ENCODE data around the gene OPN4.

The OPN4 gene

DNA sequence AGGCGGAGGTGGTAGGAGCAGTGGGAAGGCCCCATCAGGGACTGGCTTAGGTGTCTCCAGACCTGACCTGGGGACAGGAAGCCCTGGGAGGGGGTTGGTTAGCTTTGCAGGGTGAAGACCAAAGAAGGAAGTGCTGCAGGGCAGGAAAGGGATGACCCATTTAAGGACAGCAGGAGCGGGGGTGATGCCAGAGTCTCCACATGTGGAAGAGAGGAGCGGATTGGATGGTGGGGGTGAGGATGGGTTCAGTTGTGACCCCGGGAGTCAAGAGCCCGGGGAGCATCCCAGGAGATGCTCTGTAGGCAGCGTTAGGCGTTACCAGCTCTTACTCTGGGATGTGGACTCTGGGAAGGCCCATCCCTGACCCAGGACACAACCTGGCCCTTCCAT lies 10.9 kb downstream of the OPN4 start:
- H3K9ac ChIP-seq, result no peak overlapping the region
- H3K27ac ChIP-seq, result no peak overlapping the region
- H3K4me2 ChIP-seq, result peak overlapping the region in 4 of 11 experiments; percentile 4 to 34 (median 12); a peak in 3 of 22 replicates
- H3K4me1 ChIP-seq, result peaks cover 10 to 67% (median 51%) of the 10 kb centered on the region in 10 experiments; a peak in 19 of 20 replicates
- H3K36me3 ChIP-seq, result no peaks in the 10 kb centered on the region
- peaks cover 0 to 18% (median 0%) of the 10 kb centered on the region in 11 experiments; a peak in 5 of 22 replicates for H4K20me1 ChIP-seq
- no peak for TF ChIP-seq Cebpa-rat (IDR thresholded peaks at IDR 0.05)
- no peak overlapping the region for H3K4me3 ChIP-seq
- no peaks in the 10 kb centered on the region for H3K27me3 ChIP-seq
- no peaks in the 10 kb centered on the region for H3K9me3 ChIP-seq (replicated peaks in 1 of 11)

DNA sequence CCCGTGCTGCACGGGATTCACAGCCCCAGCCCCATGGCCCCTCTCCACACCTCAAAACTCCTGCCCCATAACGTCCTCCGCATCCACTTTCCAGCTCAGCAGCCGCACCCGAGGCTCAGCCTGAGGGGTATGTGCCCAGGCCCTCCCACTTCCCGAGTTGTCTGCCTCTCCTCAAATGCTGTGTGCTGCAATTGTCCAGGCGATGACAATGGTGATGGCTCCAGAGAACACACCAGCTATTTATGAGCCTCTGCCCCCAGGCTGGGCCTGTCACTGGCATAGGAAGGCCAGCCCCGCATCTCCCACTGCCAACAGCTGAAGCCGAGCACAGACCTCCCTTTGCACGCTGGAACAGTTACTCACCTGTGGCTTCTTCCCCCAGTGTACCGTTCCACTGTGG lies 11.5 kb downstream of the OPN4 start:
- no peak overlapping the region for H3K27ac ChIP-seq
- peak overlapping the region in 4 of 11 experiments; percentile 89 to 93 (median 92); a peak in 4 of 22 replicates for H3K4me2 ChIP-seq
- H3K4me1 ChIP-seq, result peaks cover 10 to 74% (median 57%) of the 10 kb centered on the region in 10 experiments; a peak in 19 of 20 replicates
- H3K9ac ChIP-seq, result no peak overlapping the region
- H3K36me3 ChIP-seq, result no peaks in the 10 kb centered on the region
- peaks cover 0 to 24% (median 0%) of the 10 kb centered on the region in 11 experiments; a peak in 5 of 22 replicates for H4K20me1 ChIP-seq
- H3K9me3 ChIP-seq (replicated peaks in 1 of 11), result no peaks in the 10 kb centered on the region
- no peak overlapping the region for H3K4me3 ChIP-seq
- TF ChIP-seq Cebpa-rat (IDR thresholded peaks at IDR 0.05), result no peak
- no peaks in the 10 kb centered on the region for H3K27me3 ChIP-seq

DNA sequence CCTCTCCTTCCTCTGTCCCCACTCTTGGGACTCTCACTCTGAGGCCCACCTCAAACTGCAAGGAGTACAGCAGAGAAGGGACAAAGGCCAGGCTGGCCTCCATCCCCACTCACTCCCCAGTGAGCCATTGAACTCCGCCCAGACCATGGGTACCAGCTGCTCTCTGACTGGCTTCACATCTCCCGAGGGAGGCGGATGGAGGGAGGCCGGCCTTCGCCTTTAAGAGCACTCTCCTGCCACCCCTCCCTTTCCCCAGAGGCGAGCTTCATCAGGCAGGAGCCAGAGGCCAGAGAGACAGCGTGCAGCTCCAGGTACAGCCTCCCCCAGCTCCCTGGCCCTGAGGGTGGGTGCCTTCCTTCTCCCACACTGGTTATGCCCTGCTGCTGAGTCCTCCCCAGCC lies 12.2 kb downstream of the OPN4 start:
- no peak overlapping the region for H3K27ac ChIP-seq
- no peaks in the 10 kb centered on the region for H3K9me3 ChIP-seq (replicated peaks in 1 of 11)
- H3K4me3 ChIP-seq, result no peak overlapping the region
- H3K4me2 ChIP-seq, result peak overlapping the region in 8 of 11 experiments; percentile 4 to 93 (median 84); a peak in 12 of 22 replicates
- H3K27me3 ChIP-seq, result no peaks in the 10 kb centered on the region
- peaks cover 0 to 31% (median 0%) of the 10 kb centered on the region in 11 experiments; a peak in 5 of 22 replicates for H4K20me1 ChIP-seq
- peaks cover 10 to 80% (median 64%) of the 10 kb centered on the region in 10 experiments; a peak in 19 of 20 replicates for H3K4me1 ChIP-seq
- no peaks in the 10 kb centered on the region for H3K36me3 ChIP-seq
- H3K9ac ChIP-seq, result no peak overlapping the region
- TF ChIP-seq Cebpa-rat (IDR thresholded peaks at IDR 0.05), result no peak

DNA sequence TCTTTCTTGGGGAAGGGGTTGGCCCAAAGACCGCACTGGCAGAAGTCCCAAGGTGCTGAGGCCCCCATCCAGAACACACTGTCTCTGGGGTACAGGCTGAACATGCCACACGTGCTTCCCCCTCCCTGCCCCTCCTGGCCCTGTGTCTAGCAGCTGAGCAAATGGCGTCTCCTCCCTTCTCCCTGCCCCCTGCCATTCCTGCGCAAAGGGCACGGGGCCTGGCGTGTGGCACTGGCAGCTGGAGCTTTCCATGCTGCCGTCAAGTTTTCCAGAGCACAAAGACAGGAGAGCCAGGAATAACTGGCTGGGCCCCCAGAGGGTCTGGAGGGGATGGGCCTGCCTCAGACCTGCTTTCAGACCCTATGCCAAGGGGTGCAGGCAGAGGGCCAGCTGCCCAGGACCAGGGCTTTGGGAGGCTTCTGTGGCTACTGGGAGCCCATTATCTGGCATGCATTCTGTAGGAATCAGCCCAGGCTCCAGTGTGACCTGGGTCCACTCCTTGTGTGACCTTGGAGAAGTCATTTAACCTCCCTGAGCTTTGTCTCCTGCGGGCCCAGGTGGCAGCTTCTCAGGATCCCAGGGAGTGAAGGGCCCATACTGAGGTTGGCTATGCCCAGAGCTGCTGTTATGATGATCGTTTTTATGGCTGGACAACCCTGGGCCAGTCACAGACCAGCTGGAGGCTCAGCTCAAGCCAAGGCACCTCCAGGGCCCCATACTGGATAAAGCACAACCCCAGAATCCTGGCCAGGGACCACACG lies 13.3 kb downstream of the OPN4 start:
- Histone ChIP-seq H3K9me3 (replicated peaks in 1 of 11) (no peaks in the 10 kb centered on the region), H3K27ac (no peak overlapping the region), H4K20me1 (peaks cover 0 to 34% (median 0%) of the 10 kb centered on the region in 11 experiments; a peak in 5 of 22 replicates), H3K4me1 (peaks cover 13 to 82% (median 74%) of the 10 kb centered on the region in 10 experiments; a peak in 19 of 20 replicates), H3K36me3 (no peaks in the 10 kb centered on the region), H3K4me3 (no peak overlapping the region), H3K9ac (no peak overlapping the region), H3K27me3 (peaks cover 0 to 3% (median 0%) of the 10 kb centered on the region in 11 experiments; a peak in 1 of 22 replicates), H3K4me2 (peak overlapping the region; percentile 42 to 93 (median 77); a peak in 20 of 22 replicates)
- no peak for TF ChIP-seq Cebpa-rat (IDR thresholded peaks at IDR 0.05)

DNA sequence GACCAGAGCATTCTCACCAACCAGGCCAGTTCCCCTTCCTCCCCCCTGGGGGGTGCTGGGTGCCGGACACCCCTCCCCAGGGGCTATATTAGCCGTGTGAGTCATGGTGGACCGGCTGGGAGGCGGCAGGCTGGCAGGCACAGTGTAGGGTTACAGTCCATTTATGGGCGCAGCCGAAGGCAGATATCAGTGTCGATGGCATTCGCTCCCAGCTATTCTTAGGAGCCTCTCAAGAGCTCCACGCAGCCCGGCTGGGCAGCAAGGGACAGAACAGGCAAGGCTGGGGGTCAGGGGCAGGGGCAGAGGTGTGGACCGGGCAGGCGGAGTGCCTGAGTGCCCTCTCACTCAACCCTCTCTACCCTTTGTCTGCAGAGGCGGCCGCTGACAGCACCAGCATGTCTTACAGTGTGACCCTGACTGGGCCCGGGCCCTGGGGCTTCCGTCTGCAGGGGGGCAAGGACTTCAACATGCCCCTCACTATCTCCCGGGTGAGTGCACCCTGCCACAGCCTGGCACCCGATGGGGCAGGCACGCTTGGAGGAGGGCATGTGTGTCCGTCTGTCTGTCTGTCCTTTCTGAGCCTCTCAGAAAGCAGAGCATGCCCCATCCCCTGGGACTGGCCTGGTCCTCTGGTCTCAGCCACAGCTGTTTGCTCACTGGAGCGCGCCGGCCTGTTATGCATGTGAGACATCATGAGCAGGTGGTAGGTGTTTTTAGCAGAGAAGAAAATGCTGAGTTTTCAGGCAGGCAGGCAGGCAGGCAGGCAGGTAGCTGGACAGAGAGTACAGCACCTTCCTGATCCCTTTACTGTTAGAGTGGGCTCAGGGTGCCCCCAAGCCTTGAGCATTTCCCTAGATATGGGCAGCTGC lies 14.2 kb downstream of the OPN4 start, which contains the start of gene LDB3:
LDB3 (plus strand) TSS at position 215 of the 869 bp plus-strand sequence; CDS start at position 396, 181 bp downstream.
- peak within 1 kb of the TSS; percentile 42 to 93 (median 77) for H3K4me2 ChIP-seq
- peaks cover 0 to 36% (median 0%) of the 10 kb centered on the region in 11 experiments; a peak in 5 of 22 replicates for H4K20me1 ChIP-seq
- H3K4me1 ChIP-seq, result peaks cover 17 to 90% (median 83%) of the 10 kb centered on the region in 10 experiments
- H3K4me3 ChIP-seq, result no peak within 1 kb of the TSS
- H3K27ac ChIP-seq, result 0 out of 22 replicates have a peak within 1 kb of the TSS, but pooled peaks of 1 of the 11 experiments have one; percentile 6
- H3K27me3 ChIP-seq, result peaks cover 0 to 6% (median 0%) of the 10 kb centered on the region in 11 experiments; a peak in 1 of 22 replicates
- H3K9me3 ChIP-seq (replicated peaks in 1 of 11), result no peaks in the 10 kb centered on the region
- H3K9ac ChIP-seq, result peak within 1 kb of the TSS in 2 of 11 experiments; percentile 18 to 23; a peak in 2 of 22 replicates
- no peak for TF ChIP-seq Cebpa-rat (IDR thresholded peaks at IDR 0.05)
- H3K36me3 ChIP-seq, result no peaks in the 10 kb centered on the region

DNA sequence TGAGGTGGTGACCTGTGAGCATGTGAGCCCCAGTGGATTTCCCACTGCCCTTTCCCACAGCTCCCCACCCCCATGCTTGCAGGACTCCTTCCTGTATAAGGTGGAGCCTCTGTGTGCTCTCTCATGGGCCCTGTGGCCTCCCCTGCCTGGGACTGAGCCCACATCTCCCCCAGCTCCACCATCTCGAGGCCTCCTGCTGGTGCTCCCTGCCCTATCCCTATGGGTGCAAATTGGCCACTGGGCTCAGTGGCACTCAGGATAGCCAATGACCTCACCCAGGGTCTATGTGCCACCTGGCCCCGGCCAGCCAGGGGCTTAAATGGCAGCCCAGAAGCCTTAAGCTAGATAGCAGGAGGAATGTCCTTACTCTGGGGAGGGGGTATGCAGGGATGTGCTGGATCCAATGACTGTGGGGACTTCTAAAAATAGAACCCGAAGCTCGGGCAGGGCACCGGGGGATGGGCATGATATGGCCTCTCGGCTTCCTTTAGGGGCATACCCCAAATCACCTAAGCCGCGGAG lies 16.0 kb downstream of the OPN4 start:
- H3K36me3 ChIP-seq, result no peaks in the 10 kb centered on the region
- H3K4me2 ChIP-seq, result peak overlapping the region in 8 of 11 experiments; percentile 2 to 93 (median 84); a peak in 11 of 22 replicates
- peaks cover 0 to 45% (median 0%) of the 10 kb centered on the region in 11 experiments; a peak in 3 of 22 replicates for H4K20me1 ChIP-seq
- TF ChIP-seq Cebpa-rat (IDR thresholded peaks at IDR 0.05), result no peak
- H3K27ac ChIP-seq, result no peak overlapping the region
- no peaks in the 10 kb centered on the region for H3K9me3 ChIP-seq (replicated peaks in 1 of 11)
- H3K9ac ChIP-seq, result no peak overlapping the region
- H3K4me3 ChIP-seq, result no peak overlapping the region
- peaks cover 0 to 6% (median 0%) of the 10 kb centered on the region in 11 experiments; a peak in 1 of 22 replicates for H3K27me3 ChIP-seq
- peaks cover 25 to 100% (median 96%) of the 10 kb centered on the region in 10 experiments for H3K4me1 ChIP-seq

DNA sequence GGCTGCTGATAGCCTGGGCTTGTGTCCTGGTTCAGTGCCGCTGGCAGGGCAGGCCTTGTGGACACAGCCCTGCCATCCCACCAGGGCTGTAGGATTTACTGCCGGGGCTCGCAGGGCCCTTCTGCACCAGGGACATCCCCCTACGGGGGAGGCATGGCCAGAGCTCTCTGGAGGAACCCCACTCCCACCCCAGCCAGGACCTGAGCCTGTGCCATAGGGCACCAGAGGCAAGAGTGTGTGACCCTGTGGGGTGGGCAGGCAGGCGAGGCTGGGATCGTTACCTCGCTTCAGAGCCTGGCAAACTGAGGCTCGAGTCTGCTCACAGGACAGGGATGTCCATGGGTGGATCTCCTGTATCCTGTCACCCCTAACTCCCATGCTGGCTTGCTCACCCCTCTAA lies 16.5 kb downstream of the OPN4 start:
- peak overlapping the region in 8 of 11 experiments; percentile 2 to 93 (median 88); a peak in 11 of 22 replicates for H3K4me2 ChIP-seq
- peaks cover 25 to 100% (median 95%) of the 10 kb centered on the region in 10 experiments for H3K4me1 ChIP-seq

DNA sequence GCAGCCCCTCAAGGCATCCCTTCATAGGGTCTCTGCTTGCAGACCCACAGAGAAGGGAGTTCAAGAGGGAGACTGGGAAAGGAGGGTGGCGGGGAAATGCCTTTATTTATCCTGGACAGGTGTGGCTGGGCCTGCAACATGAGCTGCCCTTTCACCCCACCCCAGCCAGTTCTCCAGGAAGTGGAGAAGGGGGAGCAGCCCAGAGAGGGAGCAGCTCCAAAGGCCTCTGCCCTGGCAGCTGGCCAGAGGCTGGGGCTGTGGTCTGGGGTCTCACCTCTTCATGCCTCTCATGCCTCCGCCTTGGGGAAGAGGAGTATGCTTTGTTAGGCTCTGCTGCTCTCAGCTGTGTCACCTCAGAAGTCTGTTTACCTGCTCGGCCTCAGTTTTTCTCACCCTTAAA lies 17.1 kb downstream of the OPN4 start:
- Histone ChIP-seq H3K9me3 (replicated peaks in 1 of 11) (no peaks in the 10 kb centered on the region), H3K36me3 (no peaks in the 10 kb centered on the region), H3K9ac (no peak overlapping the region), H3K4me3 (no peak overlapping the region), H4K20me1 (peaks cover 0 to 45% (median 0%) of the 10 kb centered on the region in 11 experiments; a peak in 3 of 22 replicates), H3K27ac (no peak overlapping the region), H3K4me1 (peaks cover 25 to 100% (median 91%) of the 10 kb centered on the region in 10 experiments), H3K4me2 (peak overlapping the region in 8 of 11 experiments; percentile 63 to 93 (median 88); a peak in 14 of 22 replicates), H3K27me3 (peaks cover 0 to 6% (median 0%) of the 10 kb centered on the region in 11 experiments; a peak in 1 of 22 replicates)
- no peak for TF ChIP-seq Cebpa-rat (IDR thresholded peaks at IDR 0.05)

More for the DNA sequence above, 16.5 kb downstream of the OPN4 start:
- Histone ChIP-seq H3K36me3 (no peaks in the 10 kb centered on the region), H3K27me3 (peaks cover 0 to 6% (median 0%) of the 10 kb centered on the region in 11 experiments; a peak in 1 of 22 replicates), H3K9ac (no peak overlapping the region), H4K20me1 (peaks cover 0 to 45% (median 0%) of the 10 kb centered on the region in 11 experiments; a peak in 3 of 22 replicates), H3K27ac (no peak overlapping the region), H3K9me3 (replicated peaks in 1 of 11) (no peaks in the 10 kb centered on the region), H3K4me3 (no peak overlapping the region)
- TF ChIP-seq Cebpa-rat (IDR thresholded peaks at IDR 0.05), result no peak

Measured in BLaER1 treated with 17β-estradiol and CSF1 and Interleukin-3, amounts not matched to agents 10 nM and 100 nM (cell line).